Stomach (tissue), 4 donors: ENCODE results near the gene INTS1.

ENCODE experiments used
- CTCF ChIP-seq, 7 experiments: fragments of 450-650 bp in 4 of 7; fragments of 200-600 bp in 3 of 7; sonication (generic) in 3 of 7; IDR thresholded peaks; one replicate each; pipeline ENCODE4 v1.5.1; 2016 to 2019; ENCODE audit warnings: antibody characterized with exemption in 7 of 7, control low read depth in 2 of 7, mild to moderate bottlenecking in 1 of 7
- EP300 ChIP-seq: sonication (generic); formaldehyde crosslinking; IDR thresholded peaks from one replicate; pipeline ENCODE4 v1.6.1; 2017; ENCODE audit warnings: antibody characterized with exemption

- TF ChIP-seq CTCF (IDR thresholded peaks at IDR 0.05) (no peak), EP300 (no peak)
Observed at GRCh38 chr7:1426474-1426873, 77.7 kb downstream of the INTS1 start.
